Suprapubic skin (tissue), 4 donors: Measurements from ENCODE around the gene TPM4. TPM values are rescaled to one million over a fixed set of nuclear protein-coding genes. Genes with fewer than 3 reads are reported as not detected.

Experiments used
- DNase-seq, 2 donors: peaks; one replicate each; pipeline ENCODE4 v3.0.0-alpha.2; 2019; ENCODE audit warnings: low spot score in 2 of 2
- H3K27ac ChIP-seq: fragments of 200-600 bp; sonication (generic); one replicate; pipeline ENCODE4 v1.5.1; 2019
- H3K27me3 ChIP-seq: fragments of 200-600 bp; sonication (generic); one replicate; pipeline ENCODE4 v1.5.1; 2019
- H3K36me3 ChIP-seq: fragments of 200-600 bp; sonication (generic); one replicate; pipeline ENCODE4 v1.5.1; 2019
- H3K4me1 ChIP-seq: fragments of 200-600 bp; sonication (generic); one replicate; pipeline ENCODE4 v1.5.1; 2019
- H3K4me3 ChIP-seq: fragments of 200-600 bp; sonication (generic); one replicate; pipeline ENCODE4 v1.5.1; 2019; ENCODE audit warnings: mild to moderate bottlenecking
- H3K9me3 ChIP-seq: fragments of 200-600 bp; sonication (generic); one replicate; pipeline ENCODE4 v1.5.1; 2019
- EP300 ChIP-seq: sonication (generic); formaldehyde crosslinking; IDR thresholded peaks from one replicate; pipeline ENCODE4 v1.6.1; 2017; ENCODE audit warnings: antibody characterized with exemption
- POLR2A ChIP-seq, 2 donors: fragments of 450-650 bp; IDR thresholded peaks; one replicate each; pipeline ENCODE4 v1.6.1; 2017; ENCODE audit warnings: antibody characterized with exemption in 2 of 2, mild to moderate bottlenecking in 2 of 2, moderate library complexity in 2 of 2
- POLR2AphosphoS5 ChIP-seq, 3 donors: sonication (generic); formaldehyde crosslinking; IDR thresholded peaks; one replicate each; pipeline ENCODE4 v1.6.1; 2017; ENCODE audit warnings: antibody characterized with exemption in 3 of 3
- WGBS: methylation state at CpG from one replicate; pipeline ENCODE4 v1.1.5; 2018; 5-methylcytosine and 5-hydroxymethylcytosine counted together
- total RNA-seq, 4 donors: library from RNA; depleted of rRNA; stranded (reverse); fragments of >200 nt; gene quantifications; one replicate each; pipeline ENCODE4 v1.1.0, GENCODE V29; 2016
- TF ChIP-seq, protein P1 (sequence below), 2 donors: fragments of 200-600 bp in 1 of 2; fragments of 450-650 bp in 1 of 2; sonication (generic) in 1 of 2; IDR thresholded peaks; one replicate each; pipeline ENCODE4 v1.5.1; 2016 to 2019; ENCODE audit warnings: antibody characterized with exemption in 2 of 2, mild to moderate bottlenecking in 1 of 2, moderate library complexity in 1 of 2

The TPM4 gene
- total RNA-seq, 4 donors from 2014 or later = 195 to 224 (median 205) TPM

DNA sequence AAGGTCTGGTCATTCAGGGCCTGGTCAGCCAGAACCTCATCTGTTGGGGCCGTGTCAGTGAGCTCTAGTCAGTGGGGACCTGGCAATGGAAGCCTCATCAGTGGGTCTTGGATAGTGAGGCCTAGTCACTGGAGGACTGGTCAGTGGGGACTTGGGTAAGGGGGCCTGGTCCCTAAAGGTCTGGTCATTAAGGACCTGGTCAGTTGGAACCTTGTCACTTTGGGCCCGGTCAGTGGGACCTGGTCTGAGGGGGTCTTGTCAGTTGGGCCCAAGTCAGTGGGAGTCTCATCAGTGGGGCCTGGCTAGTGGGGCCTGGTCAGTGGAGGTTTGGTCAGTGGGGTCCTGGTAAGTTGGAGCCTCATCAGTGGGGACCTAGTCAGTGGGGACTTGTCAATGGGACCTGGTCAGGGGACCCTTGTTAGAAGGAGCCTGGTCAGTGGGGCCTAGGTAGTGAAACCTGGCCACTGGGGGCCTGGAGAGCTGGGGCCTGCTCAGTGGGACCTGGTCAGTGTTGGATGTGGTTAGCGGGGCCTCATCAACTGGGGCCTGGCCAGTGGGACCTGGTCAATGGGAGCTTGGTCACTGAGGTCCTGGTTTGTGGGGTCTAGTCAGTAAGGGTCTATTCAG, 43.7 kb upstream of the TPM4 start:
- H3K27me3 ChIP-seq = no peaks in the 10 kb centered on the region
- H3K27ac ChIP-seq = no peak overlapping the region
- DNase-seq = no peak
- no peaks in the 10 kb centered on the region for H3K36me3 ChIP-seq
- no peaks in the 10 kb centered on the region for H3K4me1 ChIP-seq
- 80% methylated on average over 1 of the region's 3 CpGs for WGBS
- H3K4me3 ChIP-seq = no peak overlapping the region
- no peaks in the 10 kb centered on the region for H3K9me3 ChIP-seq
- TF ChIP-seq POLR2A (IDR thresholded peaks at IDR 0.05) (no peak), POLR2AphosphoS5 (IDR thresholded peaks at IDR 0.05) (no peak), EP300 (no peak)
- TF ChIP-seq, protein P1, sequence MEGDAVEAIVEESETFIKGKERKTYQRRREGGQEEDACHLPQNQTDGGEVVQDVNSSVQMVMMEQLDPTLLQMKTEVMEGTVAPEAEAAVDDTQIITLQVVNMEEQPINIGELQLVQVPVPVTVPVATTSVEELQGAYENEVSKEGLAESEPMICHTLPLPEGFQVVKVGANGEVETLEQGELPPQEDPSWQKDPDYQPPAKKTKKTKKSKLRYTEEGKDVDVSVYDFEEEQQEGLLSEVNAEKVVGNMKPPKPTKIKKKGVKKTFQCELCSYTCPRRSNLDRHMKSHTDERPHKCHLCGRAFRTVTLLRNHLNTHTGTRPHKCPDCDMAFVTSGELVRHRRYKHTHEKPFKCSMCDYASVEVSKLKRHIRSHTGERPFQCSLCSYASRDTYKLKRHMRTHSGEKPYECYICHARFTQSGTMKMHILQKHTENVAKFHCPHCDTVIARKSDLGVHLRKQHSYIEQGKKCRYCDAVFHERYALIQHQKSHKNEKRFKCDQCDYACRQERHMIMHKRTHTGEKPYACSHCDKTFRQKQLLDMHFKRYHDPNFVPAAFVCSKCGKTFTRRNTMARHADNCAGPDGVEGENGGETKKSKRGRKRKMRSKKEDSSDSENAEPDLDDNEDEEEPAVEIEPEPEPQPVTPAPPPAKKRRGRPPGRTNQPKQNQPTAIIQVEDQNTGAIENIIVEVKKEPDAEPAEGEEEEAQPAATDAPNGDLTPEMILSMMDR (IDR thresholded peaks at IDR 0.05) = no peak

DNA sequence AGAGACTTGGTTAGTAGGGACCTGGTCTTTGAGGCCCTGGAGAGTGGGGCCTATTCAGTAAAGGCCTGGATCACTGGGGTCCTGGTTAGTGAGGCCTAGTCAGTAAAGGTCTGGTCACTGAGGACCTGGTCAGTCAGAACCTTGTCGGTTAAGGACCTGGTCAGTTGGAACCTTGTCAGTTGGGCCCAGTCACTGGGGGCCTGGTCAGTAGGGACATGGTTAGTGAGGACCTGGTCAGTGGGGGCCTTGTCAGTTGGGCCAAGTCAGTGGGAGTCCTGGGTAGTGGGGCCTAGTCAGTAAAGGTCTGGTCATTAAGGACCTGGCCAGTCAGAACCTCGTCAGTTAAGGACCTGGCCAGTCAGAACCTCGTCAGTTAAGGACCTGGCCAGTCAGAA, 43.2 kb upstream of the TPM4 start:
- Histone ChIP-seq H3K27ac (no peak overlapping the region), H3K27me3 (no peaks in the 10 kb centered on the region), H3K4me3 (no peak overlapping the region), H3K36me3 (no peaks in the 10 kb centered on the region), H3K9me3 (no peaks in the 10 kb centered on the region), H3K4me1 (no peaks in the 10 kb centered on the region)
- DNase-seq = no peak
- TF ChIP-seq, protein P1 (IDR thresholded peaks at IDR 0.05) = no peak
- no peak for TF ChIP-seq POLR2A (IDR thresholded peaks at IDR 0.05)
- WGBS = 100% methylated on average over 1 of the region's 3 CpGs

DNA sequence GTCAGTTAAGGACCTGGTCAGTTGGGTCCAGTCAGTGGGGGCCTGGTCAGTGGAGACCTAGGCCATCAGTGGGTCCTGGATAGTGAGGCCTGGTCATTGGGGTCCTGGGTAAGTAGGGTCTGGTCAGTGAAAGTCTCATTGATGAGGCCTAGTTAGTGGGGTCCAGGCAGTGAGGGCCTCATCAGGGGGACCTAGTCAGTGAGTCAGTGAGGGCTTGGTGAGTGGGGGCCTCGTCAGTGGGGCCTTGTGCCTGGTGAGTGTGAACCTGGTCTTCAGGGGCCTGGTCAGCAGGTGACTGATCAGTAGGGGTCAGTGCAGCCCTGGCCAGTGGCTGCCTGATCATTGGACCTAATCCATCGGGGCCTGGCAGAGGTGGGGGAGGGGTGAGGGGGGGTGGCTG, 42.6 kb upstream of the TPM4 start:
- H3K9me3 ChIP-seq = no peaks in the 10 kb centered on the region
- DNase-seq = no peak
- no peak overlapping the region for H3K4me3 ChIP-seq
- TF ChIP-seq POLR2A (IDR thresholded peaks at IDR 0.05) = no peak
- no peak for TF ChIP-seq EP300
- TF ChIP-seq, protein P1 (IDR thresholded peaks at IDR 0.05) = no peak
- no peak for TF ChIP-seq POLR2AphosphoS5 (IDR thresholded peaks at IDR 0.05)
- H3K36me3 ChIP-seq = no peaks in the 10 kb centered on the region
- no peaks in the 10 kb centered on the region for H3K27me3 ChIP-seq
- no CpG with 5 or more reads among the region's 2 CpGs for WGBS
- H3K4me1 ChIP-seq = no peaks in the 10 kb centered on the region
- no peak overlapping the region for H3K27ac ChIP-seq

DNA sequence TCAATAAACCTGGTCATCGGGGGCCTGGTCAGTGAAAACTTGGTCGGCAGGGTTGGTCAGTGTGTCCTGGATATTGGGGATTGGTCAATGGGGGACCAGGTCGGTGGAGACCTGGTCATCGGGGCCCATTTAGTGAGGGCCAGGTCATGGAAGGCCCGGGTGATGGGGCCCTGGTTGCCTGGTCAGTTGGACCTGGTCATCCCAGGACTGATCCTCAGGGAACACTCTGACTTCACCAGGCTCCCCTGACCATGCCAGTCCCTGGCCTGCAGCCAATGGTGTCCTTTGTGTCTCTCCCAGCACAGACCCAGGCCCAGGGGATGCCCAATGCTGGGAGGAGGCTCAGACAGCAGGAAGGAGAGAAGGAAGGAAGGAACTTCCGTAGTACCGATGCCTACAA, 42.1 kb upstream of the TPM4 start:
- Histone ChIP-seq H3K4me1 (no peaks in the 10 kb centered on the region), H3K27me3 (no peaks in the 10 kb centered on the region), H3K27ac (no peak overlapping the region), H3K4me3 (no peak overlapping the region), H3K9me3 (no peaks in the 10 kb centered on the region), H3K36me3 (no peaks in the 10 kb centered on the region)
- no peak for TF ChIP-seq POLR2AphosphoS5 (IDR thresholded peaks at IDR 0.05)
- TF ChIP-seq POLR2A (IDR thresholded peaks at IDR 0.05) = no peak
- TF ChIP-seq, protein P1 (IDR thresholded peaks at IDR 0.05) = no peak
- TF ChIP-seq EP300 = no peak
- no peak for DNase-seq
- WGBS = 88% methylated on average over 7 of the region's 7 CpGs

DNA sequence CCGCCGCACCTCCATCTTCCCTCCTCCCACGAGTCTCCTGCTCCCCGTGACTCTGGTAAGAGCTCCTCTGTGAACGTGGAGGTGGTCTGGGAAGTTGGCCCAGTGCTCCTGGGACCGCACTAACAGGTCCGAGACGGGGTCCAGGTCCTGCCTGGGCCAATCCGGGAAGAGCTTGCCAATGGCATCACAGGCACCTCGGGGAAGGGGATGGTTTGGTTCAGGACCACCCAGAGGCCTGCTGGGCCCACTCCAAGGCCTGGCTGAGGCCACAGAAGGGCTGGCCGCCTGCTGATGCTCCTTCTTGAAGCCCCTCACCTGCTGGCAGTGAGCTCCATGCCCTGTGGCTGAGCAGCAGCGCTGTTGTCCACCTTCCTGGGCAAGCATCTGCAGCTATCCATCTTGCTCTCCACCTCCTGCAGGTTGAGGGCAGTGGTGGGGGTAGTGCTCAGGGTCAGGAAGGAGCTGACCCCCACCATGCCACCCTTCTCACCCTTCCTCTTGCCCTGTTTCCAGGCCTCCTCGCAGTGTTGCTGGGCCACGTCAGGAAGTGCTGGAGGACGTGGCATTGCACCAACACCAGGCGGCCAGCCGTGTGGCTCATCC, 41.2 kb upstream of the TPM4 start:
- TF ChIP-seq POLR2A (IDR thresholded peaks at IDR 0.05) = no peak
- TF ChIP-seq, protein P1 (IDR thresholded peaks at IDR 0.05) = no peak
- no peak for TF ChIP-seq EP300
- no peak for TF ChIP-seq POLR2AphosphoS5 (IDR thresholded peaks at IDR 0.05)
- no peak overlapping the region for H3K4me3 ChIP-seq
- H3K9me3 ChIP-seq = no peaks in the 10 kb centered on the region
- no peaks in the 10 kb centered on the region for H3K27me3 ChIP-seq
- WGBS = 81% methylated on average over 9 of the region's 17 CpGs
- H3K4me1 ChIP-seq = no peaks in the 10 kb centered on the region
- H3K27ac ChIP-seq = no peak overlapping the region
- H3K36me3 ChIP-seq = no peaks in the 10 kb centered on the region
- DNase-seq = no peak
